Fibroblast of lung (primary cell): Measurements from ENCODE around the gene RSL24D1.

Experiments used
- CTCF ChIP-seq, 2 donors: IDR thresholded peaks in 1 of 2; conservative IDR thresholded peaks in 1 of 2; 1 replicate in 1 of 2; 2 replicates in 1 of 2; pipeline ENCODE4 v1.5.1; 2011 to 2012; ENCODE audit warnings: low read length in 2 of 2, control low read depth in 1 of 2, inconsistent platforms in 1 of 2, low read depth in 1 of 2, mild to moderate bottlenecking in 1 of 2
- EZH2 ChIP-seq: IDR thresholded peaks from 2 replicates; pipeline ENCODE4 v1.5.1; 2012; ENCODE audit warnings: low read length, control low read depth, mild to moderate bottlenecking; ENCODE audit errors: missing control alignments

- TF ChIP-seq CTCF (conservative IDR thresholded peaks at IDR 0.05 in 1 of 2, IDR thresholded peaks at IDR 0.05 in 1 of 2; ENCODE audit: low read depth in 1 of 2, low read length in 2 of 2) = no peak
- no peak for TF ChIP-seq EZH2
Observed at GRCh38 chr15:55151631-55152030, 45.1 kb downstream of the RSL24D1 start.
